Measurements from ENCODE around the gene GOLGA6L10.
"Not testable (repeated sequence)": the region's sequence is repeated elsewhere in the genome, so short reads cannot be mapped to it uniquely, and the experiment has no call there.

Gene GOLGA6L10

DNA sequence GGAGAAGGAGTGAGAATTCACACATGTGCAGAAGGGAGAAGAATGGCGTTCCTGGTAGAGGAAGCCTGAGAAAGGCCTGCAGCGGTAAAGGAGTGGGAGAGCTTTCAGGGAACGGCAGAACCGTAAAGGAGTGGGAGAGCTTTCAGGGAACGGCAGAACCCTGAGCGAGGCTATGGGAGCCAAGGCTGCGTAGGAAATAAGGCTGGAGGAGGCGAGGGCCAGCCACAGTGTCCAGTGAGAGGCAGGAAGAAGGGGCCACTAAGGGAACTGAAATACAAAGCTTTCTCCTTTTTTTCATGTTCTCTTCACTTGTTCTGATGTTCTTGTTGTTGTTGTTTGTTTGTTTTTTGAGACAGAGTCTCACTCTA lies 41.6 kb downstream of the GOLGA6L10 start:
- in situ Hi-C loops (cut with HindIII; ENCODE audit: low pct_ligation_motif_present, low pct_unique_long_range_greater_than_20kb, low sequenced_read_pairs) = no loop called here

GRCh38 chr15:82306791-82307713 lies 42.2 kb downstream of the GOLGA6L10 start:
- no peak for DNase-seq
- in situ Hi-C loops (cut with HindIII; ENCODE audit: low pct_ligation_motif_present, low pct_unique_long_range_greater_than_20kb, low sequenced_read_pairs) = no loop called here

More for the DNA sequence above, 41.6 kb downstream of the GOLGA6L10 start:
- no peak for DNase-seq

- no peak for DNase-seq
- in situ Hi-C loops (cut with HindIII; ENCODE audit: low pct_ligation_motif_present, low pct_unique_long_range_greater_than_20kb, low sequenced_read_pairs) = no loop called here
These were observed 43.6 kb downstream of the GOLGA6L10 start for GRCh38 chr15:82305621-82306048.

DNA sequence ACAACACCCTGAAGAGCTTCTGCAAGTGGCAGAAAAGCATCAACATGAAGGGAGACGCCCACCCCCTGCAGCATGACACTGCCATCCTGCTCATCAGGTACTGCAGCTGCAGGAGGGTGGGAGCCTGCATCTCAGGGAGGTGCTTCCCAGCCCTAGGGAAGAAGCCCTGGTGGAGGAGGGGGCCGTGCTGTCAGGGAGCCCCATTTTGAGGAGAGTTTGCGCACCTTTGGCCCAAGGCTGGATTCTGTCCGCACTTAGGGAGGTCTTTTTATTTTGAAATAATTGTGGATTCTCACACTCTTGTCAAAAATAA lies 44.5 kb downstream of the GOLGA6L10 start:
- no peak for DNase-seq
- in situ Hi-C loops (cut with HindIII; ENCODE audit: low pct_ligation_motif_present, low pct_unique_long_range_greater_than_20kb, low sequenced_read_pairs) = no loop called here

DNA sequence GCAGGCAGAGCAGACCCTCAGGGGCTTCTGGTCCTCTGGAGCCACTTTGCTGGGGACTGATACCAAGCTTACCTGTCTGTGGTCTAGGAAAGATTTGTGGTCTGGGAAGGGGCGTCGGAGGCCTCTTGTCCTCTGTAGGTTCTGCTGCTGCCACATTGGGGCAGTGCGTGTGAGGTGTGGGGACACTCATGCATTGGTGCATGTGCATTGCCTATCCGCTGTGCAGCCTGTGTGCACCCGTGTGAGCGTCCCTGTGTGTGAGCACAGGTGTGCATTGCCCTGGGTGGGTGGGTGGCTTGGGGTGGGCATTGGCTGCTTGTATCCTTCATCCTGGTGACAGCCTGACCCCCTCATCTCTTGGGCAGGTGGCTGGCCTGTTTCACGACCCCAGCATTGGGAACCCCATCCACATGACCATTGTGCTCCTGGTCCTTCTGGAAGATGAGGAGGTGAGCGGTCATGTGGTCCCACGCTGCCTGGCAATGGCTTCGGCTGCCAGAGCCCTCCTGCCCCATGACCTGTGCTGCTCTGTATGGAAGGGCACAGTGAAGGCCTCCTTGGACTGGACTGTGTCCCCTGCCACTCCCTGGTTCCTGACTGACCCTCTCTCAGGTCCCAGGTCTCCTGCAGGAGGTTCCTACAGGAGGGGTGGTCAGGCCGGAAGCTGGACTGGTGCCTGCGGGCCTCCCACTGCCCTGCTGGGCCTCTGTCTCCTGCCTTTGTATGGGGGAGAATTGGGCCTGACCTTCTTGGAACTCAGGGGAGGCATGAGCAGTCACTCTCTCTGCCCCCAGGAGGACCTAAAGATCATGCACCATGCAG lies 45.1 kb downstream of the GOLGA6L10 start:
- in situ Hi-C loops (cut with HindIII; ENCODE audit: low pct_ligation_motif_present, low pct_unique_long_range_greater_than_20kb, low sequenced_read_pairs) = no loop called here

DNA sequence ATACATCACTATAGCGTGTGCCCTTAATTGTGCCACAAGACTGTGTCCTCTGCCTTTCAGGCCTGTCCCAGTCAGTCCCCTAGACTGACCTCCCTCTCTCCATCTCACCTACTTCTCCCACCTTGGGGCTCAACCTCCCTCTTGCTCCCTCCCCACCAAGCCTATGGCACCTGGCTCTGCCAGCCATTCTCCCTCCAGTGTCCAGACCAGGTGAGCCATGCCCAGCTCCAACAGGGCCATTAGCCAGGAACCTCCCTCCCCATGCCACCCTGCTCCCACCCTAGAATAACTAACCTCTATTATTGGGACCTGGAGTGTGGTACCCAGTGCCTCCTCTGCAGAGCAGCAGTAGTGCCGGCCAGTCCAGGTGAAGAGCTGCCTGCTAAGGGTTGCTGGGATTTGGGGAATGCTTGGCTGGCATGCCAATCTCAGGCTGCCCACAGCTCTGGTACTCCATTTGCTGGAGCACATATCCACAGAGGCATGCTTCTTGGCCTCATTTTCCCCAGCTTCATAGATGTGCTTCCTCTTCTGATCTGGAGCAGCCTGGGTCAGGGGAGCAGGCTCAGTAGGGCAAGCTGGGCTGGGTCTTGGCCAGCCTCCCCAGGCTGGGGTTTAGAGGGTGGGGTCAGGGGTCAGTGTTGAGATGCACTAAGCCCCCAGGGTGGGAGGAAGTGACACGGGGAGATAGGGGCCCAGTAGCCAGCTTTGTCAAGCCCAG lies 47.8 kb downstream of the GOLGA6L10 start:
- in situ Hi-C loops (cut with HindIII; ENCODE audit: low pct_ligation_motif_present, low pct_unique_long_range_greater_than_20kb, low sequenced_read_pairs) = no loop called here
- no peak for DNase-seq

More for the DNA sequence above, 45.1 kb downstream of the GOLGA6L10 start:
- DNase-seq = no peak

DNA sequence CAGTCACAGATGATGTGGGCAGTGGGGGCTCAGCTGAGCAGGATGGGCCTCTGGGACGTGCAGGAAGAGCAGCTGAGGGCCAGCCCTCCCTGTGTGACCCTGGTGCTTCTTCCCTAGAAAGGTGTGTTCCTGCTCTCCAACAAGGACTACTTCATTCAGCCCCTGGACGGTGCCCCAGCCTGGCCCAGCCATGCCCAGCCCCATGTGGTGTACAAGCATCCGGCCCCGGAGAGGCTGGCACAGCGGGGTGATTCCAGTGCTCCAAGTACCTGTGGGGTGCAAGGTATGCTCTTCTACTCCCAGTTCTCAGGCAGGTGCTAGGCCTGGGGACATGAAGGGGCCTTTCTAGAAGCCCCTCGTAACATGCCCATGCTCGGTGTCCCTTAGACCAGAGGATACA lies 48.4 kb downstream of the GOLGA6L10 start:
- no peak for DNase-seq
- in situ Hi-C loops (cut with HindIII; ENCODE audit: low pct_ligation_motif_present, low pct_unique_long_range_greater_than_20kb, low sequenced_read_pairs) = no loop called here

- DNase-seq; in situ Hi-C loops (cut with HindIII; ENCODE audit: low pct_ligation_motif_present, low pct_unique_long_range_greater_than_20kb, low sequenced_read_pairs): not testable (repeated sequence)
These were observed 48.9 kb downstream of the GOLGA6L10 start for GRCh38 chr15:82300326-82300725.

- in situ Hi-C loops (cut with HindIII; ENCODE audit: low pct_ligation_motif_present, low pct_unique_long_range_greater_than_20kb, low sequenced_read_pairs); DNase-seq: not testable (repeated sequence)
These were observed 49.8 kb downstream of the GOLGA6L10 start for GRCh38 chr15:82299511-82299914.

DNA sequence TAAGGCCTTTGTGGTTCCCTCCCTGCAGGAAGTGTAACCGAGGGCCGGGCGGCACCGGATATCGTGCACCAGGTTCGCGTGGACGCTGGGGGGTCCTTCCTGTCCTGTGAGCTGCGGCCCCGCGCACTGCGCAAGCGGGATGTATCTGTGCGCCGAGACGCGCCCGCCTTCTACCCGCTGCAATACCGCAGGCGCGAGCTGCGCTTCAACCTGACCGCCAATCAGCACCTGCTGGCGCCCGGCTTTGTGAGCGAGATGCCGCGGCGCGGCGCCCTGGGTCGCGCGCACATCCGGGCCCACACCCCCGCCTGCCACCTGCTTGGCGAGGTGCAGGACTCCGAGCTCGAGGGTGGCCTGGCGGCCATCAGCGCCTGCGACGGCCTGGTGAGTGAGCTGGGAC lies 50.8 kb downstream of the GOLGA6L10 start:
- no peak for DNase-seq
- in situ Hi-C loops (cut with HindIII; ENCODE audit: low pct_ligation_motif_present, low pct_unique_long_range_greater_than_20kb, low sequenced_read_pairs) = no loop called here

GRCh38 chr15:82298032-82298431 lies 51.2 kb downstream of the GOLGA6L10 start:
- in situ Hi-C loops (cut with HindIII; ENCODE audit: low pct_ligation_motif_present, low pct_unique_long_range_greater_than_20kb, low sequenced_read_pairs) = no loop called here

GRCh38 chr15:82297546-82297945 lies 51.7 kb downstream of the GOLGA6L10 start:
- DNase-seq = peak; percentile 0
- in situ Hi-C loops (cut with HindIII; ENCODE audit: low pct_ligation_motif_present, low pct_unique_long_range_greater_than_20kb, low sequenced_read_pairs) = no loop called here

More at GRCh38 chr15:82298032-82298431, 51.2 kb downstream of the GOLGA6L10 start:
- no peak for DNase-seq

DNA sequence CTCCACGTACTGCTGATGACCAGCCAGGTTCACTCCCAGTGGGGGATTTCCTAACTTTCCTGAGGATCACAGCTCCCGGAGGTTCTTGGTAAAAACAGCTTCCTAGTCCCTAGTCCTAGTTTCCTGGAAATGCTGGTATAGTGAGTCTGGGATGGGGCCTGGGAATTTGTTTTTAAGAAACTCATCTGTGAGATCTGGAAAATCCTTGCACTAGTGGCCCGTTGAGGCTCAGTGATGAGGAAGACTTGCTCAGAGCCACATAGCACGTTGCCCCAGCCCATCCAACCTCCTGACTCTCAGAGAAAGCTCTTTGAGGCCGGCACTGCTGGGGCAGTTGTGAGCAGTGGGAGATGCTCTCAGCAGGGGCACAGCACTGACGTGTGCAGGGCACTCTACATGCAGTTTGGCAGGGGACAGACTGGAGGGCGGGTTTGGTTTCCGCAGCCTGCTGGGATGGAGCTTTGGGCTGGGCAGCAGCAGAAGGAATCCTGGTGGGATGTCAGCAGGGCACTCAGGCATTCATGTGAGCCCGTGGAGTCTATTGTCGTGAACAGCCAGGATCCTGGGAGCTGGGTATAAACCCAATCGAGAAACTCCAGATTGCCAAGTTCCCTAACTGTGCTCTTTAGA lies 55.1 kb downstream of the GOLGA6L10 start:
- in situ Hi-C loops (cut with HindIII; ENCODE audit: low pct_ligation_motif_present, low pct_unique_long_range_greater_than_20kb, low sequenced_read_pairs) = no loop called here
- no peak for DNase-seq

- in situ Hi-C loops (cut with HindIII; ENCODE audit: low pct_ligation_motif_present, low pct_unique_long_range_greater_than_20kb, low sequenced_read_pairs) = no loop called here
These were observed 57.0 kb downstream of the GOLGA6L10 start for GRCh38 chr15:82292271-82292670.

More at GRCh38 chr15:82292271-82292670, 57.0 kb downstream of the GOLGA6L10 start:
- no peak for DNase-seq

All from ACHN (cell line).